Progenitor cell of endocrine pancreas (in vitro differentiated cells): ENCODE results near the gene PARN. TPM values are rescaled to one million over a fixed set of nuclear protein-coding genes. Genes with fewer than 3 reads are reported as not detected.
A peak's percentile ranks its signal among the peaks of the same experiment; 100 is the strongest.

Experiments
- DNase-seq: peaks from one replicate; pipeline ENCODE4 v3.0.0; 2021; ENCODE audit warnings: low spot score; ENCODE audit not compliant: unreplicated experiment
- H3K27ac Mint-ChIP-seq: 2 replicates; pipeline ENCODE4 v1.8.0; 2021; ENCODE audit warnings: mild to moderate bottlenecking, moderate library complexity, mixed read lengths
- H3K27me3 Mint-ChIP-seq: 2 replicates; pipeline ENCODE4 v1.8.0; 2021; ENCODE audit warnings: mixed read lengths
- H3K36me3 Mint-ChIP-seq: 2 replicates; pipeline ENCODE4 v1.8.0; 2022; ENCODE audit warnings: mixed read lengths; ENCODE audit not compliant: insufficient read depth
- H3K4me1 Mint-ChIP-seq: 2 replicates; pipeline ENCODE4 v1.8.0; 2021; ENCODE audit warnings: low read depth, mixed read lengths
- H3K4me3 Mint-ChIP-seq: 2 replicates; pipeline ENCODE4 v1.8.0; 2021; ENCODE audit warnings: low read depth, mild to moderate bottlenecking, moderate library complexity, mixed read lengths
- H3K9me3 Mint-ChIP-seq: 2 replicates; pipeline ENCODE4 v1.8.0; 2021; ENCODE audit warnings: low read depth, mixed read lengths
- total RNA-seq: library from RNA; stranded (reverse); gene quantifications from 2 replicates; pipeline ENCODE4 v1.2.1, GENCODE V29; 2021
- TF ChIP-seq, protein P1 (sequence below): fragments of 200-600 bp; sonication (generic); IDR thresholded peaks from one replicate; pipeline ENCODE4 v1.5.0; 2021; ENCODE audit warnings: antibody characterized with exemption, mild to moderate bottlenecking; ENCODE audit not compliant: unreplicated experiment

PARN gene
- total RNA-seq, 1 donor from 2014 or later: 31.4 TPM

DNA sequence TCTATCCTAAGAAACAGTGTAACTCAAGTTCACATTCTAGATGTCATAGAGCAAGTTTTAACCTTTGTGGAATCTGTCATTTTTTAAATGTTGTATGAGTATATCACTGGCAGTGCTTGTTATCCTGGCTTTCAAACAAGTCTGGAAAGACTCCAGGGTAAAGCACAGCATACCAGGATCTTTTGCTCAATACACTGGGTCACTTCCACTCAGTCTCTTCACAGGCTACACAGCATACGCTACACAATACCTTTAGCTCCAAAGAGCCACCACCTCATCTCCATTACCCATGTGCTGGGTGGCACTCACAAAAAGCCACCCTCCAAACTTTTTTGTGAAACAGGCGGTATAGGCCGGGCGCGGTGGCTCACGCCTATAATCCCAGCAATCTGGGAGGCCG is 69.5 kb downstream of the PARN start:
- Mint-ChIP-seq H3K4me3 (no peak overlapping the region), H3K27me3 (no peaks in the 10 kb centered on the region), H3K9me3 (no peaks in the 10 kb centered on the region), H3K27ac (no peak overlapping the region), H3K4me1 (peaks cover 7% of the 10 kb centered on the region), H3K36me3 (peaks cover 4% of the 10 kb centered on the region)
- TF ChIP-seq, protein P1, sequence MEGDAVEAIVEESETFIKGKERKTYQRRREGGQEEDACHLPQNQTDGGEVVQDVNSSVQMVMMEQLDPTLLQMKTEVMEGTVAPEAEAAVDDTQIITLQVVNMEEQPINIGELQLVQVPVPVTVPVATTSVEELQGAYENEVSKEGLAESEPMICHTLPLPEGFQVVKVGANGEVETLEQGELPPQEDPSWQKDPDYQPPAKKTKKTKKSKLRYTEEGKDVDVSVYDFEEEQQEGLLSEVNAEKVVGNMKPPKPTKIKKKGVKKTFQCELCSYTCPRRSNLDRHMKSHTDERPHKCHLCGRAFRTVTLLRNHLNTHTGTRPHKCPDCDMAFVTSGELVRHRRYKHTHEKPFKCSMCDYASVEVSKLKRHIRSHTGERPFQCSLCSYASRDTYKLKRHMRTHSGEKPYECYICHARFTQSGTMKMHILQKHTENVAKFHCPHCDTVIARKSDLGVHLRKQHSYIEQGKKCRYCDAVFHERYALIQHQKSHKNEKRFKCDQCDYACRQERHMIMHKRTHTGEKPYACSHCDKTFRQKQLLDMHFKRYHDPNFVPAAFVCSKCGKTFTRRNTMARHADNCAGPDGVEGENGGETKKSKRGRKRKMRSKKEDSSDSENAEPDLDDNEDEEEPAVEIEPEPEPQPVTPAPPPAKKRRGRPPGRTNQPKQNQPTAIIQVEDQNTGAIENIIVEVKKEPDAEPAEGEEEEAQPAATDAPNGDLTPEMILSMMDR: no peak
- DNase-seq: no peak

- Mint-ChIP-seq H3K9me3 (no peaks in the 10 kb centered on the region), H3K4me3 (no peak overlapping the region)
Observed at GRCh38 chr16:14559809-14560241, 70.2 kb downstream of the PARN start.

DNA sequence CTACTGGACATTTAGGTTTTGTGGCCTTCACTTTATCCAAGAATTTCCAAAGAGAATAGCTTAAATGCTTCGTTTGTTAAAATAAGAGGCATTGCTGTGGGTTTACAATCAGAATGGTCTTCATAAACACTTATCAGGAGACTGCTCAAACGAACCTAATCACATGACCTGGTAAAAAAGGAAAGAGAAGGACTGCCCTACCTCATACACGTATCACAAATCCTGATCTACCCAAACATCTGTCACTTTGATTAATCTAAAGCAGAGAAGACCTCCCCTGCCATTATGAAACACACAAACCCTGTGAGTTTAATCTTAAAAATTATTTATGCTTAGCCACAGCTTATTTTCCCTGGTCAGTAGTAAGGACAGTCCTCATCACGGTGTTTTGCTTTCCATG is 76.6 kb downstream of the PARN start:
- Mint-ChIP-seq H3K9me3 (no peaks in the 10 kb centered on the region), H3K4me1 (peaks cover 17% of the 10 kb centered on the region), H3K27ac (no peak overlapping the region), H3K4me3 (no peak overlapping the region), H3K27me3 (no peaks in the 10 kb centered on the region), H3K36me3 (peaks cover 11% of the 10 kb centered on the region)
- TF ChIP-seq, protein P1: no peak
- DNase-seq: no peak

More at GRCh38 chr16:14559809-14560241, 70.2 kb downstream of the PARN start:
- DNase-seq: no peak
- peaks cover 5% of the 10 kb centered on the region for H3K4me1 Mint-ChIP-seq
- H3K27ac Mint-ChIP-seq: peak overlapping the region; percentile 26
- peaks cover 4% of the 10 kb centered on the region for H3K36me3 Mint-ChIP-seq
- TF ChIP-seq, protein P1: no peak
- no peaks in the 10 kb centered on the region for H3K27me3 Mint-ChIP-seq

- Mint-ChIP-seq H3K9me3 (no peaks in the 10 kb centered on the region), H3K27me3 (no peaks in the 10 kb centered on the region), H3K4me3 (no peak overlapping the region), H3K36me3 (peaks cover 8% of the 10 kb centered on the region), H3K4me1 (peaks cover 27% of the 10 kb centered on the region), H3K27ac (no peak overlapping the region)
- TF ChIP-seq, protein P1: no peak
- no peak for DNase-seq
Observed at GRCh38 chr16:14549789-14550153, 80.3 kb downstream of the PARN start.

DNA sequence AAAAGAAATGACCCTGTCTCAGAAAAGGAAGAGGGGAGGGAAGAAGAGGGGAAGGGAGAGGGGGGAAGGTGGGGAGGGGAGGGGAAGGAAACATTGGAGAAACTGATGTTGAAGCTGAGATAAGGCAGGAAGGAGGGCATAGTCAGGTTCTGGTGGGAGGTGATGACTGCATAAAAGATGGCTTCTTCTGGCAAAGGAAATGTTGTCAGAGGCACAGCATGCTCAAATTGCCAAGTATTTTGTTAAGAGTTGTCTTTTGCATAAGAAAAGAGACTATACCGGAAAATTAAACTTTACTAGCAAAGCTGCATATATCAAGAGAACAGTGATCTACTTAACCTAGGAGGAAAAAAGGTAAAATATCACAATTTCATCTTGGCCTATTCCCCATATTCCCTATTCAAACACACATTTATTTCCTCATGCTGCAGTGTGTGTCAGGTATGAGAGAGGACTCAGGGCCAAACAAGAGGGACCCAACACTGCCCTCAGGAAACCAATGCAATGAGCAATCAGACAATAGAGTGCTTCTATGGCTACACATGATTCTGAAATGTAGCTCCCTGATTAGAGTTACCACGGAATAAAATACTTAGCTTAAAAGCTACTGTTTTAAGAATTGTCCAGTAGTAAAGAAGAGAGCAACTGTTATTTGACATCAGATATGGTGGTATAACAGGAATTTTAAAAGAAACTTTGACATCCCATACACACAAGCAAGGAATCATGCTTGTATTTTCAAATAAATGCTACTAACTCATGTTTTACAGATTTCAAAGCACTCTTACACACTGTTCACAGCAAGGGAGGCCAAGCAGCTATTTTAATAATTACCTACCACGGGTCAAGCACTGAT is 80.9 kb downstream of the PARN start:
- TF ChIP-seq, protein P1: no peak
- Mint-ChIP-seq H3K4me3 (no peak overlapping the region), H3K4me1 (peaks cover 27% of the 10 kb centered on the region), H3K27ac (no peak overlapping the region), H3K27me3 (no peaks in the 10 kb centered on the region), H3K36me3 (peaks cover 8% of the 10 kb centered on the region), H3K9me3 (no peaks in the 10 kb centered on the region)
- no peak for DNase-seq
